ENCODE data around the gene RAD51B. TPM values are rescaled to one million over a fixed set of nuclear protein-coding genes. Genes with fewer than 3 reads are reported as not detected.
"Not testable (repeated sequence)": the region's sequence is repeated elsewhere in the genome, so short reads cannot be mapped to it uniquely, and the experiment has no call there.

RAD51B gene
- total and polyA plus RNA-seq, 2 of the 13 experiments (the other 11 are each of a cell fraction or from before 2014, with no cell fraction given): 7.0 to 9.5 TPM

GRCh38 chr14:68182492-68182891, 362.9 kb downstream of the RAD51B start (continued):
- TF ChIP-seq, protein P1, sequence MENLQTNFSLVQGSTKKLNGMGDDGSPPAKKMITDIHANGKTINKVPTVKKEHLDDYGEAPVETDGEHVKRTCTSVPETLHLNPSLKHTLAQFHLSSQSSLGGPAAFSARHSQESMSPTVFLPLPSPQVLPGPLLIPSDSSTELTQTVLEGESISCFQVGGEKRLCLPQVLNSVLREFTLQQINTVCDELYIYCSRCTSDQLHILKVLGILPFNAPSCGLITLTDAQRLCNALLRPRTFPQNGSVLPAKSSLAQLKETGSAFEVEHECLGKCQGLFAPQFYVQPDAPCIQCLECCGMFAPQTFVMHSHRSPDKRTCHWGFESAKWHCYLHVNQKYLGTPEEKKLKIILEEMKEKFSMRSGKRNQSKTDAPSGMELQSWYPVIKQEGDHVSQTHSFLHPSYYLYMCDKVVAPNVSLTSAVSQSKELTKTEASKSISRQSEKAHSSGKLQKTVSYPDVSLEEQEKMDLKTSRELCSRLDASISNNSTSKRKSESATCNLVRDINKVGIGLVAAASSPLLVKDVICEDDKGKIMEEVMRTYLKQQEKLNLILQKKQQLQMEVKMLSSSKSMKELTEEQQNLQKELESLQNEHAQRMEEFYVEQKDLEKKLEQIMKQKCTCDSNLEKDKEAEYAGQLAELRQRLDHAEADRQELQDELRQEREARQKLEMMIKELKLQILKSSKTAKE (CRISPR knock-in tag; IDR thresholded peaks at IDR 0.05; ENCODE audit: borderline replicate concordance): no peak
- TF ChIP-seq PHF20 (CRISPR knock-in tag; IDR thresholded peaks at IDR 0.05) (no peak), GATAD2A (CRISPR knock-in tag; IDR thresholded peaks at IDR 0.05) (no peak), ZNF710 (CRISPR knock-in tag; IDR thresholded peaks at IDR 0.05; ENCODE audit: borderline replicate concordance) (no peak), FOXA3 (CRISPR knock-in tag; IDR thresholded peaks at IDR 0.05) (no peak), GATA4 (IDR thresholded peaks at IDR 0.05; ENCODE audit: borderline replicate concordance, low read depth) (no peak), ATF7 (IDR thresholded peaks at IDR 0.05) (no peak), ATF7 (CRISPR knock-in tag; IDR thresholded peaks at IDR 0.05) (no peak), ZNF354B (CRISPR knock-in tag; IDR thresholded peaks at IDR 0.05) (no peak), ZNF263 (CRISPR knock-in tag; IDR thresholded peaks at IDR 0.05) (no peak), BHLHE40 (IDR thresholded peaks at IDR 0.05; ENCODE audit: low read length) (no peak)

DNA sequence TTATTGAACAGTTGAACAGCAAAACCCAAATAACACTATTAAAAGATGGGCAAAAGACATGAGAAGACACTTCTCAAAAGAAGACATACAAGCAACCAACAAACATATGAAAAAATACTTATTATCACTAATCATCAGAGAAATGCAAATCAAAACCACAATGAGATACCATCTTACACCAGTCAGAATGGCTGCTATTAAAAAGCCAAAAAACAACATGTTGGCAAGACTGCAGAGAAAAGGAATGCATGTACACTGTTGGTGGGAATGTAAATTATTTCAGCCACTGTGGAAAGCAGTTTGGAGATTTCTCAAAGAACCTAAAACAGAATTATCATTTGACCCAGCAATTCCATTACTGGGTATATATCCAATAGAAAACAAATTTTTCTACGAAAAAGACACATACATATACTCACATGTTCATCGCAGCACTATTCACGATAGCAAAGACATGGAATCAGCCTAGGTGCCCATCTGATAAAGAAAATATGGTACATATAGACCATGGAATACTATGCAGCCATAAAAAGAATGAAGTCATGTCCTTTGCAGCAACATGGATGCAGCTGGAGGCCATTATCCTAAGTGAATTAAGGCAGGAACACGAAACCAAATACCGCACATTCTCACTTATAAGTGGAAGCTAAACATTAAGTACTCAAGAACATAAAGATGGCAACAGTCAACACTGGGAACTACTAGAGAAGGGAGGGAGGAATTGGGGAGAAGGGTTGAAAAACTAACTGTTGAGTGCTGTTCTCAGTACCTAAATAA, 367.1 kb downstream of the RAD51B start:
- H3K4me2 ChIP-seq (ENCODE audit: low read depth, low read length); H3K4me3 ChIP-seq (replicated peaks in 1 of 3; ENCODE audit: insufficient read depth in 1 of 3, low read depth in 2 of 3, low read length in 3 of 3); H3K79me2 ChIP-seq (ENCODE audit: insufficient read depth, low read length); H3K36me3 ChIP-seq (replicated peaks in 1 of 2; ENCODE audit: control insufficient read depth in 1 of 2, insufficient read depth in 2 of 2, low read length in 2 of 2); DNase-seq (ENCODE audit: low spot score); in situ Hi-C loops (cut with HindIII; ENCODE audit: extremely low pct_ligation_motif_present, low pct_unique_long_range_greater_than_20kb); ATAC-seq; H3K27me3 ChIP-seq (ENCODE audit: control insufficient read depth in 1 of 2, insufficient read depth in 2 of 2, low read length in 2 of 2); CTCF ChIA-PET (ENCODE audit: low intra/inter-chr PET ratio, low total read pairs); POLR2A ChIA-PET; H3K9ac ChIP-seq (ENCODE audit: insufficient read depth, low read depth, low read length); FAIRE-seq; H3K9me3 ChIP-seq (ENCODE audit: low read length); BruUV-seq (replicated peaks); H4K20me1 ChIP-seq (ENCODE audit: insufficient read depth, low read length); H2AFZ ChIP-seq (ENCODE audit: low read length); H3K27ac ChIP-seq (ENCODE audit: extremely low read length, insufficient read depth, low read length); intact Hi-C loops (cut with micrococcal nuclease; ENCODE audit: unreplicated experiment): not testable (repeated sequence)
- WGBS (ENCODE audit: low lambda C conversion rate): 95% methylated on average over 5 of the region's 5 CpGs
- peaks cover 28% of the 10 kb centered on the region for H3K4me1 ChIP-seq (ENCODE audit: insufficient read depth, low read length)

Measured in HepG2 (cell line).